CD8-positive, alpha-beta memory T cell (primary cell): ENCODE data around the gene HERC4. TPM values are rescaled to one million over a fixed set of nuclear protein-coding genes. Genes with fewer than 3 reads are reported as not detected.

Source experiments
- CTCF ChIA-PET: fragments of 350-600 bp; sonication (Branson Sonifier 250); formaldehyde crosslinking; loops from one replicate; lab custom pipeline; 2021; ENCODE audit warnings: antibody characterized with exemption; lab: Charles Lee
- POLR2A ChIA-PET: fragments of 350-600 bp; sonication (Branson Sonifier 250); formaldehyde crosslinking; loops from one replicate; lab custom pipeline; 2021; ENCODE audit warnings: antibody characterized with exemption; lab: Charles Lee
- DNase-seq, 5 donors: peaks; one replicate each; pipeline versions ENCODE4 v3.0.0 to v3.0.0-alpha.2; 2020 to 2022; ENCODE audit warnings: mixed read lengths in 1 of 5
- H3K27ac ChIP-seq: one replicate; pipeline ENCODE4 v1.7.0; 2013; ENCODE audit warnings: low read depth, mild to moderate bottlenecking, low read length, moderate library complexity
- H3K27me3 ChIP-seq: 2 replicates; pipeline ENCODE4 v1.7.0; 2013; ENCODE audit warnings: low read length, mild to moderate bottlenecking; ENCODE audit not compliant: insufficient read depth, poor library complexity, severe bottlenecking
- H3K36me3 ChIP-seq: 2 replicates; pipeline ENCODE4 v1.7.0; 2013; ENCODE audit warnings: mild to moderate bottlenecking, low read length, moderate library complexity; ENCODE audit not compliant: insufficient read depth
- H3K4me1 ChIP-seq: 2 replicates; pipeline ENCODE4 v1.7.0; 2013; ENCODE audit warnings: mild to moderate bottlenecking, low read length, moderate library complexity; ENCODE audit not compliant: insufficient read depth
- H3K4me3 ChIP-seq: 2 replicates; pipeline ENCODE4 v1.7.0; 2013; ENCODE audit warnings: mild to moderate bottlenecking, low read length
- H3K9me3 ChIP-seq: 2 replicates; pipeline ENCODE4 v1.7.0; 2013; ENCODE audit warnings: mild to moderate bottlenecking, low read length
- H3K27ac Mint-ChIP-seq, 8 donors: one replicate each; pipeline ENCODE4 v1.8.0; 2020 to 2021; ENCODE audit warnings: mixed read lengths in 8 of 8, mild to moderate bottlenecking in 6 of 8, inconsistent platforms in 3 of 8, moderate library complexity in 3 of 8
- H3K27me3 Mint-ChIP-seq, 2 donors: one replicate each; pipeline ENCODE4 v1.8.0; 2020 to 2021; ENCODE audit warnings: mixed read lengths in 2 of 2, mild to moderate bottlenecking in 1 of 2, moderate library complexity in 1 of 2
- H3K36me3 Mint-ChIP-seq, 3 donors: one replicate each; pipeline ENCODE4 v1.8.0; 2020 to 2021; ENCODE audit warnings: mixed read lengths in 3 of 3, inconsistent platforms in 1 of 3, mild to moderate bottlenecking in 1 of 3
- H3K4me1 Mint-ChIP-seq, 3 donors: one replicate each; pipeline ENCODE4 v1.8.0; 2020 to 2021; ENCODE audit warnings: mixed read lengths in 3 of 3, inconsistent platforms in 1 of 3, mild to moderate bottlenecking in 1 of 3
- H3K4me3 Mint-ChIP-seq, 7 donors: one replicate each; pipeline ENCODE4 v1.8.0; 2020 to 2021; ENCODE audit warnings: mixed read lengths in 7 of 7, mild to moderate bottlenecking in 6 of 7, moderate library complexity in 4 of 7, inconsistent platforms in 2 of 7
- H3K9me3 Mint-ChIP-seq, 5 donors: one replicate each; pipeline ENCODE4 v1.8.0; 2020 to 2022; ENCODE audit warnings: mixed read lengths in 5 of 5, mild to moderate bottlenecking in 3 of 5, moderate library complexity in 2 of 5, inconsistent platforms in 1 of 5
- polyA plus RNA-seq: library from polyadenylated mRNA; unstranded; fragments of 300-500 nt; fragmentation: Illumina TruSeq; gene quantifications from one replicate; pipeline ENCODE4 v1.2.3, GENCODE V29; 2021
- total RNA-seq, 2 experiments: library from RNA; stranded (reverse); gene quantifications; one replicate each; pipeline ENCODE4 v1.2.3, GENCODE V29; 2021

HERC4 gene
- total RNA-seq: 10 to 100 TPM; 41.0 to 41.6 TPM
- 19.0 TPM for polyA plus RNA-seq

- Histone ChIP-seq H3K4me1 (peaks cover 31% of the 10 kb centered on the region), H3K36me3 (peaks cover 7% of the 10 kb centered on the region), H3K27ac (peak within 1 kb of the TSS; percentile 97), H3K9me3 (no peaks in the 10 kb centered on the region), H3K4me3 (peak within 1 kb of the TSS; percentile 73), H3K27me3 (no peaks in the 10 kb centered on the region)
- peaks cover 0 to 22% (median 9%) of the 10 kb centered on the region in 3 donors for H3K36me3 Mint-ChIP-seq
- peak; percentile 86 to 92 (median 87) for DNase-seq
- H3K4me1 Mint-ChIP-seq: peaks cover 40 to 45% (median 44%) of the 10 kb centered on the region in 3 donors
- H3K4me3 Mint-ChIP-seq: peak within 1 kb of the TSS; percentile 93 to 98 (median 96)
- CTCF ChIA-PET: no interaction called here
- peak within 1 kb of the TSS; percentile 91 to 97 (median 94) for H3K27ac Mint-ChIP-seq
- POLR2A ChIA-PET: interaction anchor here (0.7 kb wide), 1 partner anchor 256 kb away, joined by 3 read pairs; the partner anchor contains the start of gene HNRNPH3
- no peaks in the 10 kb centered on the region for H3K9me3 Mint-ChIP-seq
- peaks cover 0 to 4% of the 10 kb centered on the region in 2 donors for H3K27me3 Mint-ChIP-seq
Observed at GRCh38 chr10:68074775-68075549, at the start of gene HERC4. TSS of gene HERC4 (minus strand) at chr10:68075283. CDS start at chr10:68073108, 2,175 bp downstream.

- CTCF ChIA-PET: interaction anchor here (1.2 kb wide), 1 partner anchor 15 kb away, joined by 3 read pairs; no protein-coding TSS in a partner anchor
- no peak overlapping the region for H3K4me3 Mint-ChIP-seq
- Histone ChIP-seq H3K4me3 (no peak overlapping the region), H3K27ac (no peak overlapping the region), H3K4me1 (no peaks in the 10 kb centered on the region), H3K27me3 (no peaks in the 10 kb centered on the region), H3K36me3 (no peaks in the 10 kb centered on the region), H3K9me3 (no peaks in the 10 kb centered on the region)
- DNase-seq: no peak
- H3K4me1 Mint-ChIP-seq: no peaks in the 10 kb centered on the region
- H3K9me3 Mint-ChIP-seq: no peaks in the 10 kb centered on the region
- peaks cover 3 to 13% of the 10 kb centered on the region in 2 donors for H3K27me3 Mint-ChIP-seq
- peaks cover 0 to 2% (median 0%) of the 10 kb centered on the region in 3 donors for H3K36me3 Mint-ChIP-seq
- POLR2A ChIA-PET: no interaction called here
- H3K27ac Mint-ChIP-seq: peak overlapping the region in 1 of 8 donors; percentile 4
Observed at GRCh38 chr10:68124718-68125117, 49.6 kb upstream of the HERC4 start.

- no peaks in the 10 kb centered on the region for H3K9me3 ChIP-seq
- Mint-ChIP-seq H3K9me3 (no peaks in the 10 kb centered on the region), H3K27me3 (peaks cover 5 to 20% of the 10 kb centered on the region in 2 donors), H3K27ac (no peak overlapping the region), H3K4me3 (no peak overlapping the region), H3K36me3 (peaks cover 0 to 2% (median 0%) of the 10 kb centered on the region in 3 donors), H3K4me1 (no peaks in the 10 kb centered on the region)
- H3K36me3 ChIP-seq: no peaks in the 10 kb centered on the region
- H3K27me3 ChIP-seq: no peaks in the 10 kb centered on the region
- ChIA-PET POLR2A (no interaction called here), CTCF (no interaction called here)
- no peak for DNase-seq
- H3K4me1 ChIP-seq: no peaks in the 10 kb centered on the region
- no peak overlapping the region for H3K27ac ChIP-seq
- no peak overlapping the region for H3K4me3 ChIP-seq
Observed at GRCh38 chr10:68121852-68122251, 46.8 kb upstream of the HERC4 start.

GRCh38 chr10:68121020-68121743 is 46.1 kb upstream of the HERC4 start:
- no peaks in the 10 kb centered on the region for H3K36me3 Mint-ChIP-seq
- no peak overlapping the region for H3K4me3 ChIP-seq
- peaks cover 8 to 20% of the 10 kb centered on the region in 2 donors for H3K27me3 Mint-ChIP-seq
- no peaks in the 10 kb centered on the region for H3K4me1 Mint-ChIP-seq
- no peak overlapping the region for H3K27ac ChIP-seq
- no peak overlapping the region for H3K27ac Mint-ChIP-seq
- no peak overlapping the region for H3K4me3 Mint-ChIP-seq
- H3K9me3 Mint-ChIP-seq: no peaks in the 10 kb centered on the region
- POLR2A ChIA-PET: no interaction called here
- H3K27me3 ChIP-seq: no peaks in the 10 kb centered on the region
- H3K9me3 ChIP-seq: no peaks in the 10 kb centered on the region
- CTCF ChIA-PET: no interaction called here
- H3K4me1 ChIP-seq: no peaks in the 10 kb centered on the region
- no peaks in the 10 kb centered on the region for H3K36me3 ChIP-seq
- no peak for DNase-seq

GRCh38 chr10:68118657-68119056 is 43.6 kb upstream of the HERC4 start:
- H3K4me3 Mint-ChIP-seq: no peak overlapping the region
- no peak overlapping the region for H3K27ac Mint-ChIP-seq
- DNase-seq: no peak
- POLR2A ChIA-PET: no interaction called here
- no peaks in the 10 kb centered on the region for H3K4me1 Mint-ChIP-seq
- Histone ChIP-seq H3K27me3 (no peaks in the 10 kb centered on the region), H3K4me1 (no peaks in the 10 kb centered on the region), H3K4me3 (no peak overlapping the region), H3K9me3 (no peaks in the 10 kb centered on the region), H3K36me3 (no peaks in the 10 kb centered on the region), H3K27ac (no peak overlapping the region)
- H3K9me3 Mint-ChIP-seq: no peaks in the 10 kb centered on the region
- CTCF ChIA-PET: no interaction called here
- peaks cover 0 to 5% (median 0%) of the 10 kb centered on the region in 3 donors for H3K36me3 Mint-ChIP-seq
- peaks cover 8 to 28% of the 10 kb centered on the region in 2 donors for H3K27me3 Mint-ChIP-seq

GRCh38 chr10:68112837-68113236 is 37.8 kb upstream of the HERC4 start:
- Mint-ChIP-seq H3K4me1 (no peaks in the 10 kb centered on the region), H3K27me3 (peaks cover 5 to 24% of the 10 kb centered on the region in 2 donors), H3K4me3 (no peak overlapping the region), H3K27ac (no peak overlapping the region), H3K9me3 (no peaks in the 10 kb centered on the region), H3K36me3 (peaks cover 0 to 5% (median 0%) of the 10 kb centered on the region in 3 donors)
- DNase-seq: no peak
- no peaks in the 10 kb centered on the region for H3K9me3 ChIP-seq
- H3K4me1 ChIP-seq: no peaks in the 10 kb centered on the region
- H3K4me3 ChIP-seq: no peak overlapping the region
- H3K27ac ChIP-seq: no peak overlapping the region
- no peaks in the 10 kb centered on the region for H3K27me3 ChIP-seq
- ChIA-PET POLR2A (no interaction called here), CTCF (no interaction called here)
- H3K36me3 ChIP-seq: no peaks in the 10 kb centered on the region

GRCh38 chr10:68111584-68111983 is 36.5 kb upstream of the HERC4 start:
- Mint-ChIP-seq H3K4me1 (no peaks in the 10 kb centered on the region), H3K27me3 (peaks cover 7 to 22% of the 10 kb centered on the region in 2 donors), H3K27ac (peak overlapping the region in 1 of 8 donors; percentile 77), H3K36me3 (peaks cover 0 to 5% (median 0%) of the 10 kb centered on the region in 3 donors), H3K4me3 (no peak overlapping the region), H3K9me3 (no peaks in the 10 kb centered on the region)
- Histone ChIP-seq H3K4me3 (no peak overlapping the region), H3K27ac (no peak overlapping the region), H3K9me3 (no peaks in the 10 kb centered on the region), H3K4me1 (no peaks in the 10 kb centered on the region), H3K36me3 (no peaks in the 10 kb centered on the region), H3K27me3 (no peaks in the 10 kb centered on the region)
- DNase-seq: no peak
- ChIA-PET CTCF (no interaction called here), POLR2A (no interaction called here)

- Mint-ChIP-seq H3K27ac (no peak overlapping the region), H3K4me3 (no peak overlapping the region), H3K27me3 (peaks cover 5 to 14% of the 10 kb centered on the region in 2 donors), H3K9me3 (no peaks in the 10 kb centered on the region), H3K36me3 (no peaks in the 10 kb centered on the region), H3K4me1 (no peaks in the 10 kb centered on the region)
- ChIA-PET POLR2A (no interaction called here), CTCF (interaction anchor here (1.1 kb wide), 1 partner anchor 15 kb away, joined by 3 read pairs; no protein-coding TSS in a partner anchor)
- H3K4me1 ChIP-seq: no peaks in the 10 kb centered on the region
- no peaks in the 10 kb centered on the region for H3K27me3 ChIP-seq
- H3K27ac ChIP-seq: no peak overlapping the region
- H3K36me3 ChIP-seq: no peaks in the 10 kb centered on the region
- DNase-seq: no peak
- no peaks in the 10 kb centered on the region for H3K9me3 ChIP-seq
- no peak overlapping the region for H3K4me3 ChIP-seq
Observed at GRCh38 chr10:68110027-68110426, 34.9 kb upstream of the HERC4 start.
